Measurements from ENCODE around the gene MAN2A2.
A peak's percentile ranks its signal among the peaks of the same experiment; 100 is the strongest.

MAN2A2 gene

DNA sequence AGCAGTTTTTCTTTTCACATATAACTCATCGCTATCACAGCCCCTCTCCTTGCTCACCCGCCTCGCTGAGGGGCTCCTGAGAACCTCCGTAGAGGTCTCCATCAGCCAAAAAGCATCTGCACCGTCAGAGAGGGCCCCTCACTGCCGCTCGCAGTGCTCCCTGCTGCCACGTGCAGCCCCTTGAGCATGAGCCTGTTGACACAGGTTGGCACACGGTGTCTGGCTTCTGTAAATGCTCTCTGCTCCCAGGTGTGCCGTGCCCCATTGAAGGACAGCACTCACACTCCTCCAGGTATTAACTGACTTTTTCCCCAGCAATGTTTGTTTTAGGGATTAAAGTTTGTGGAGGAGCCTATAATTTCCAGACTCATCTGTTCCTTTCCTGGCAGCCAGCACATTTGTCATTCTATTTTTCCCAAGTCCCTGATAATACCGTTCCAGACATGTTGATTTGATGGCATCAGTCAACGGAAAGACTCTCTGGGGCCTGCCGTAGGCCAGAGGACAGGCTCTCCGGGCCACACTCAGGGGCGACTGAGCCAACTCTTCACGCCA lies 36.9 kb upstream of the MAN2A2 start:
- DNase-seq (ENCODE audit: low read depth), result no peak
- no peak overlapping the region for H3K4me3 ChIP-seq (ENCODE audit: low read depth, low read length)

DNA sequence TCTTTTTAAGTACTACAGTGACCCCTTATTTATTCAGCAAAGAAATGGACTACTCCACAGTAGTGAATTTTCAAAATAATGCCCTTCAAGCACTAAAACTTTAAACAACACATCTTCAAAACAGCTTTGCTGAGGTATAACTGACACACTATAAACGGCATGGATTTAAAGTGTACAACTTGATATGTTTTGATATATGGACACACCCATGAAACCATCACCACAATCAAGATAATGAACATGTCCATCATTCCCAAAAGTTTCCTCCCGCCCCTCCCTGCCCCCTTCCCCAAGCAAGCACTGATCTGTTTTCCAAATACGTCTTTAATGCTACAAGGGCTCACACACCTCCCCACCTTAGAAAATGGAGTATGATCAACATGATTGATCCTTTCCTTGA lies 36.3 kb upstream of the MAN2A2 start:
- TF ChIP-seq, protein P1, sequence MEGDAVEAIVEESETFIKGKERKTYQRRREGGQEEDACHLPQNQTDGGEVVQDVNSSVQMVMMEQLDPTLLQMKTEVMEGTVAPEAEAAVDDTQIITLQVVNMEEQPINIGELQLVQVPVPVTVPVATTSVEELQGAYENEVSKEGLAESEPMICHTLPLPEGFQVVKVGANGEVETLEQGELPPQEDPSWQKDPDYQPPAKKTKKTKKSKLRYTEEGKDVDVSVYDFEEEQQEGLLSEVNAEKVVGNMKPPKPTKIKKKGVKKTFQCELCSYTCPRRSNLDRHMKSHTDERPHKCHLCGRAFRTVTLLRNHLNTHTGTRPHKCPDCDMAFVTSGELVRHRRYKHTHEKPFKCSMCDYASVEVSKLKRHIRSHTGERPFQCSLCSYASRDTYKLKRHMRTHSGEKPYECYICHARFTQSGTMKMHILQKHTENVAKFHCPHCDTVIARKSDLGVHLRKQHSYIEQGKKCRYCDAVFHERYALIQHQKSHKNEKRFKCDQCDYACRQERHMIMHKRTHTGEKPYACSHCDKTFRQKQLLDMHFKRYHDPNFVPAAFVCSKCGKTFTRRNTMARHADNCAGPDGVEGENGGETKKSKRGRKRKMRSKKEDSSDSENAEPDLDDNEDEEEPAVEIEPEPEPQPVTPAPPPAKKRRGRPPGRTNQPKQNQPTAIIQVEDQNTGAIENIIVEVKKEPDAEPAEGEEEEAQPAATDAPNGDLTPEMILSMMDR (IDR thresholded peaks at IDR 0.05; ENCODE audit: low read depth, low read length, missing control alignments), result no peak
- DNase-seq (ENCODE audit: low read depth), result no peak

More for the DNA sequence above, 36.9 kb upstream of the MAN2A2 start:
- TF ChIP-seq, protein P1 (IDR thresholded peaks at IDR 0.05; ENCODE audit: low read depth, low read length, missing control alignments), result no peak

DNA sequence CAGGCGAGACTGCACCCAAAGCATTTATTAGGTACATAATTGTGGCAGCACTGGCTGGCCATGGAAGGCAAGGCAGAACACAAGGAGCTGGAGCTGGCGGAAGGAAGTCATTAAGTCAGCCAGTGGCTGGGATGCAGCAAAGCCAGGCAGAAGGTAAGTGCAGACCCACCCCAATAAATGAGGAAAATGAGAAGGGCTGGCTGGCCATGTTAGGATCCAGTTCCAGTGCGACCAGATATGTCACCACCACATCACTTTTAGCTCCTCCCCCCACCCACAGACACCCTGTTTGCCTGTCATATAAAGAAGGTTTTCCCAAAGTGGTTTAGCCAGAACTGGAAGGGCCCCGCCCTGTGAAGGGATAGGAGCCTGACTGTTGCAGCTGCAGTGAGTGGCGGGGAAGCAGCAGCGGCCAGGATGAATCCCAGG lies 34.8 kb upstream of the MAN2A2 start, which contains the start of gene FURIN:
Gene FURIN, plus strand, starts transcription at position 328 of the 429 bp plus-strand sequence. CDS start 7,153 bp downstream, outside the sequence.
- DNase-seq (ENCODE audit: low read depth), result no peak
- TF ChIP-seq, protein P1 (IDR thresholded peaks at IDR 0.05; ENCODE audit: low read depth, low read length, missing control alignments), result no peak
- no peak within 1 kb of the TSS for H3K4me3 ChIP-seq (ENCODE audit: low read depth, low read length)

More for the DNA sequence above, 36.3 kb upstream of the MAN2A2 start:
- no peak overlapping the region for H3K4me3 ChIP-seq (ENCODE audit: low read depth, low read length)

DNA sequence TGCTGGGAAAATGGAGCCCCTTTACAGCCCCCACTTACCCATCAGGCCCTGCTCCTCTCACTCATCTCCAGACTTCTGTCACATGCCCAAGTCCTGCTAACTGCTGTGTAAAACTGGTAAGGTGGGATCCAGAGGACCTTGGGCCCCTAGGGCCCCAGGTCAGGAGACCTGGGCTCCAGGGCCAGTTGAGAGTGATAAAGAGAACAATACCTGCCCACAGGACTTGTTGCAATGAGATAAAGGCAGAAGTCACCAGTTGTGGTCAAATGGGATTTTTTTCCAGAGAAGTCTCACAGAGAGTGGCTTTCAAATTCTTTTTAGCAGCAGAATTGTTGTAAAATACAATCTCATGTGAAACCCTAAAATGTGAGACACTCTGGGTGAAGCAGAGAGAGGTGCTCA lies 34.0 kb upstream of the MAN2A2 start:
- DNase-seq (ENCODE audit: low read depth), result no peak
- TF ChIP-seq, protein P1 (IDR thresholded peaks at IDR 0.05; ENCODE audit: low read depth, low read length, missing control alignments), result no peak
- H3K4me3 ChIP-seq (ENCODE audit: low read depth, low read length), result no peak overlapping the region

DNA sequence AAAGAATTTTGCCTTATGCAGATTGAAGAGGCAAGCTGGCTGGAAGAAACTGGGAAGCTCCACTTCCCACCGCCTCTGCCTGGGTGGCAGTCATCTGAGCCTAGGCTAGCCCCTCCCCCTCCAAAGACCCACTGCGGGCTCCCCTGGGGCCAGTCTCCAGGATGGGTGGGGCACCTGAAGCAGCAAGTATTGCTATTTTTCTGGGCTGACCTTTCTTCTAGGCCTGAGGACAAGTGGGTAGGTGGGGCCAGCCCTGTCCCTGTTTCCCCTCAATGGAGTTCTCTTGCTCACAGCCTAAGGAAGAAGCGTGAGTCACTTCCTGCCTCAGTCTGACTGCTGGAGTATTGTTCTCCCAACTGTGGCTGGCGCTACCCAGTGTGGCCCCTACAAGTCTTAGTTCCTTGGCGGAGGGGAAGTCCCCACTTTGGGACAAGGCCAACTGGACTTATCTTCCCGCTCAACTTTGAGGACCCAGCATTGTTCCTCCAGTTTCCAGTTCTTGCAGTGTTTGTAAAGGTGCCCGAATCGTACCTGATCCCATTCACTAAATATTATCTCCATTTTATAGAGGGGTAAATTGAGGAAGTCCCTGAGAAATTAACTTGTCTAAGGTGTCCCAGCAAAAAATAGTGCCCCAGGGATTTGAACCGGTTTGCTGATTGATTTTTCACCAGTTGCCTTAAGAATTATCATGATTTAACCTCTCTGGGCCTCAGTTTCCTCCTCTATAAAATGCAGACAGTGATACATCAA lies 33.3 kb upstream of the MAN2A2 start:
- H3K4me3 ChIP-seq (ENCODE audit: low read depth, low read length), result no peak overlapping the region
- no peak for DNase-seq (ENCODE audit: low read depth)
- TF ChIP-seq, protein P1 (IDR thresholded peaks at IDR 0.05; ENCODE audit: low read depth, low read length, missing control alignments), result no peak

DNA sequence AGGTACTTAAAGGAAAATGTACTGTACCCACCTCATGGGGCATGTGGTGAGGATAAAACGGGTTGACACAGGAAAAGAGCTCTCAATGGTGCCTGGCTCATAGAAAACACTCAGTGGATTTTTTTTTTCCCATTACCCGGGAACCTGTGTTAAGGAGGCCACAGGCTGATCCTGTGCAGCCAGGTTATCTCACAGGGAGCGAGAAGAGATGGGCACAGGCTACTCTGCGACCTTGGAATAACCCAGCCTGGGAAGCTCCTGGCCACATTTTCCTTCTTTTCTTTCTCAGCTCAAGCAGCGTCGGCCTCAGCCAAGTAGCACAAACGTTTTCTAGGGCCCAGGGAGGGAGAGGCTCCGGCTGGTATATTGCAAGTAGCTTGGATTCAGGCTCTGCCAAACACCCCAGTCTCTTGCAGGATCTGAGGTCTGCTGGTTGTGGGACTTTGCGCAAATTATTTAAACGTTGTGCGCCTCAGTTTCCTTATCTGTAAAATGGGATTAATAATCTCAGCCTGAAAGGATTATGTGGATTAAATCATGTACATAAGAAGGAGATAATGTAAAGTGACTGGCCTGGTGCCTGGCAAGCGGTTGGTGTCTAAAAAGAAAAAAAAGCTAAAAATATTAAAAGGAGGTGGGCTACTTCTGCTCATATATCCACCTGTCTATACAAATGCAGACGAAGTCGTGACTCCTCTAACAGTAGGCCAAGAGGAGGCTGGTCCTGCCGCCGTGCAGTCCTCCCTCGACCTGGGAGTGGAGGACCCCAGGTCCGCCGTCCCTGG lies 32.6 kb upstream of the MAN2A2 start:
- no peak for DNase-seq (ENCODE audit: low read depth)
- peak overlapping the region; percentile 66 for H3K4me3 ChIP-seq (ENCODE audit: low read depth, low read length)

More for the DNA sequence above, 32.6 kb upstream of the MAN2A2 start:
- TF ChIP-seq, protein P1 (IDR thresholded peaks at IDR 0.05; ENCODE audit: low read depth, low read length, missing control alignments), result no peak
